HepG2 (cell line): ENCODE measurements around the gene TNFRSF18. TPM values are rescaled to one million over a fixed set of nuclear protein-coding genes. Genes with fewer than 3 reads are reported as not detected.

ENCODE experiments used
- AGO1 ChIP-seq: fragments of 200-400 bp; formaldehyde crosslinking; IDR thresholded peaks from 2 replicates; pipeline ENCODE4 v1.6.1; 2017; ENCODE audit warnings: mild to moderate bottlenecking, low read depth, low read length, moderate library complexity; ENCODE audit not compliant: poor library complexity, severe bottlenecking
- ARNT2 ChIP-seq: sonication (generic); formaldehyde crosslinking; IDR thresholded peaks from 2 replicates; pipeline ENCODE4 v1.8.0; 2022; ENCODE audit warnings: mild to moderate bottlenecking, low read depth, missing genetic modification reagents, moderate library complexity
- HDAC1 ChIP-seq: sonication (generic); formaldehyde crosslinking; IDR thresholded peaks from 2 replicates; pipeline ENCODE4 v1.5.1; 2020; ENCODE audit warnings: mild to moderate bottlenecking, missing genetic modification reagents
- HIVEP1 ChIP-seq: sonication (generic); formaldehyde crosslinking; IDR thresholded peaks from 2 replicates; pipeline ENCODE4 v1.4.0; 2020; ENCODE audit warnings: mild to moderate bottlenecking, missing genetic modification reagents
- HMG20B ChIP-seq: conservative IDR thresholded peaks from 2 replicates; pipeline ENCODE4 v1.6.1; 2016; ENCODE audit warnings: missing genetic modification reagents, missing compliant biosample characterization
- NCOA5 ChIP-seq: sonication (generic); formaldehyde crosslinking; IDR thresholded peaks from 2 replicates; pipeline ENCODE4 v1.4.0; 2020; ENCODE audit warnings: missing genetic modification reagents
- NFE2L1 ChIP-seq: sonication (generic); formaldehyde crosslinking; IDR thresholded peaks from 2 replicates; pipeline ENCODE4 v1.4.0; 2020; ENCODE audit warnings: missing genetic modification reagents, mild to moderate bottlenecking, borderline replicate concordance
- SOX6 ChIP-seq, 2 experiments: fragments of 450-650 bp in 1 of 2; sonication (generic) in 1 of 2; formaldehyde crosslinking in 1 of 2; IDR thresholded peaks; 2 replicates each; pipeline versions ENCODE4 v1.4.0 to v1.6.1; 2017 to 2020; ENCODE audit warnings: antibody characterized with exemption in 1 of 2, mild to moderate bottlenecking in 1 of 2, missing genetic modification reagents in 1 of 2
- TSC22D2 ChIP-seq: sonication (generic); formaldehyde crosslinking; IDR thresholded peaks from 2 replicates; pipeline ENCODE4 v1.5.1; 2020; ENCODE audit warnings: missing genetic modification reagents, mild to moderate bottlenecking, borderline replicate concordance
- ZMYM3 ChIP-seq: sonication (generic); formaldehyde crosslinking; IDR thresholded peaks from 2 replicates; pipeline ENCODE4 v1.5.1; 2020; ENCODE audit warnings: mild to moderate bottlenecking, missing genetic modification reagents
- ZNF253 ChIP-seq: sonication (generic); formaldehyde crosslinking; IDR thresholded peaks from 2 replicates; pipeline ENCODE4 v1.8.0; 2022; ENCODE audit warnings: mild to moderate bottlenecking, missing genetic modification reagents, borderline replicate concordance
- ZNF761 ChIP-seq: sonication (generic); formaldehyde crosslinking; conservative IDR thresholded peaks from 2 replicates; pipeline ENCODE4 v1.4.0; 2020; ENCODE audit warnings: mild to moderate bottlenecking, missing genetic modification reagents
- ZNF850 ChIP-seq: sonication (generic); formaldehyde crosslinking; conservative IDR thresholded peaks from 2 replicates; pipeline ENCODE4 v1.9.0; 2021; ENCODE audit warnings: mild to moderate bottlenecking, missing genetic modification reagents
- ZSCAN20 ChIP-seq: sonication (generic); formaldehyde crosslinking; IDR thresholded peaks from 2 replicates; pipeline ENCODE4 v1.4.0; 2020; ENCODE audit warnings: missing genetic modification reagents, mild to moderate bottlenecking, borderline replicate concordance
- polyA plus RNA-seq, 8 experiments: library from polyadenylated mRNA; depleted of rRNA in 3 of 8; stranded (reverse) in 7 of 8; unstranded in 1 of 8; fragments of >200 nt; fragmentation: Illumina TruSeq in 4 of 8; extraction: Trizol in 4 of 8; gene quantifications; 2 replicates each; pipeline versions ENCODE4 v1.2.1 to v1.2.3, GENCODE V29; 2011 to 2016; ENCODE audit warnings: low read depth in 4 of 8, missing spikeins in 1 of 8, mixed read lengths in 1 of 8; ENCODE audit not compliant: insufficient read depth in 1 of 8
- total RNA-seq, 5 experiments: library from RNA; depleted of rRNA; stranded (reverse); fragments of >200 nt; fragmentation: Illumina TruSeq; extraction: Trizol; gene quantifications; 2 replicates each; pipeline ENCODE4 v1.2.3, GENCODE V29; 2016; ENCODE audit warnings: low read depth in 1 of 5
- TF ChIP-seq, protein P1 (sequence below): IDR thresholded peaks from 2 replicates; pipeline ENCODE4 v1.6.1; 2018; ENCODE audit warnings: missing genetic modification reagents
- TF ChIP-seq, protein P2 (sequence below): IDR thresholded peaks from 2 replicates; pipeline ENCODE4 v1.6.1; 2016; ENCODE audit warnings: missing compliant biosample characterization, missing genetic modification reagents, borderline replicate concordance
- TF ChIP-seq, protein P3 (sequence below): sonication (generic); formaldehyde crosslinking; IDR thresholded peaks from 2 replicates; pipeline ENCODE4 v1.8.1; 2023; ENCODE audit warnings: mild to moderate bottlenecking, moderate library complexity, missing genetic modification reagents
- TF ChIP-seq, protein P4 (sequence below): sonication (generic); formaldehyde crosslinking; IDR thresholded peaks from 2 replicates; pipeline ENCODE4 v1.8.1; 2023; ENCODE audit warnings: mild to moderate bottlenecking, missing genetic modification reagents, borderline replicate concordance

Gene TNFRSF18
- total and polyA plus RNA-seq, 2 of the 13 experiments (the other 11 are each of a cell fraction or from before 2014, with no cell fraction given): not detected

DNA sequence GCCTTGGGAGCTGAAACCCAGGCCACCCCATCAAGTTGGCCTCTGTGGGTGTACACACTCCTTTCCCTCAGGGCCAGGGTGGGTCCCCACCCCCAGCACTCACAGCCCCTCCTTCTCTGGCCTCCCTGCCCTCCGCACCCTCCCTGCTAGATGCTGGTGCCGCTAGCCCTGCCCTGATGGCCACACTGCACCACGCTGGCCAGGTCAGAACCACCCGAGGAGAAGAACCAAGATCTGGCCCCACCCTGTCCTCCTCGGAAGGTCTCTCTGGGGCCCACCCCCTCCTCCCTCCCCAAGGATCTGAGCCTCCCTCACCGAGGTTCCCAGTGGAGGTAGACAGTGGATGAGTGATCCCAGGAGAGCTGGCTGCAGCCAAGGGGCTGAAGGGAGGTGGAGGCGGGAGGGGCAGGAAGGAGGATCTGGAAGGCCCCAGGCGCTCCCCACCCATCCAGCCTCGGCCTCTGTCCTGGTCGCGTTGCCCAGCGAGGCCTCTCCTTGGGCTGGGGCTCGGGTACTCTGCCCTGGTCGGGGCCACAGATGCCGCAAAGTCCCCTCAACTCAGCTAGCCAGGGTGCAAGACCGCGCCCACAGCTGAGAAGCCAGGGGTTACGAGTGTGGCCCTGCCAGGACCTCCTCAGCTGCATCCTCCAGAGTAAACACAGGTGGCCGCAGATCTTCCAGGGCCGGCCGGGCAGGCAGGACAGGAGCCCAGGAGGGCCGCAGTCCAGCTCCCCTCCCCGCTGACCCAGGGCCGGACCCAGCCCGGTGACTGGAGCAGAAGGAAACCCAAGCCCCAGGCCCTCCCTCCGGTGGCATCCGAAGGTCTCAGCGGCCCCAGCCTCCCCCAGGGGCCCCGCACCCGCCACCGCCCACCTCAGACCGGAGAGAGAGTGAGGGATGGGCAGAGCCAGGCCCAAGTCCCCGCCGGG, 30.8 kb upstream of the TNFRSF18 start (continued):
- TF ChIP-seq, protein P1, sequence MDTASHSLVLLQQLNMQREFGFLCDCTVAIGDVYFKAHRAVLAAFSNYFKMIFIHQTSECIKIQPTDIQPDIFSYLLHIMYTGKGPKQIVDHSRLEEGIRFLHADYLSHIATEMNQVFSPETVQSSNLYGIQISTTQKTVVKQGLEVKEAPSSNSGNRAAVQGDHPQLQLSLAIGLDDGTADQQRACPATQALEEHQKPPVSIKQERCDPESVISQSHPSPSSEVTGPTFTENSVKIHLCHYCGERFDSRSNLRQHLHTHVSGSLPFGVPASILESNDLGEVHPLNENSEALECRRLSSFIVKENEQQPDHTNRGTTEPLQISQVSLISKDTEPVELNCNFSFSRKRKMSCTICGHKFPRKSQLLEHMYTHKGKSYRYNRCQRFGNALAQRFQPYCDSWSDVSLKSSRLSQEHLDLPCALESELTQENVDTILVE (CRISPR knock-in tag): no peak
- TF ChIP-seq NFE2L1 (CRISPR knock-in tag): no peak
- peak; percentile 15; the same call in 1 of the 2 replicates for TF ChIP-seq TSC22D2
- TF ChIP-seq HIVEP1 (CRISPR knock-in tag): no peak
- 0 out of 2 replicates have a peak, but pooled peaks have one; percentile 15 for TF ChIP-seq ARNT2 (CRISPR knock-in tag)
- peak; percentile 43; the same call in 1 of the 2 replicates for TF ChIP-seq HDAC1 (CRISPR knock-in tag)
- TF ChIP-seq, protein P2, sequence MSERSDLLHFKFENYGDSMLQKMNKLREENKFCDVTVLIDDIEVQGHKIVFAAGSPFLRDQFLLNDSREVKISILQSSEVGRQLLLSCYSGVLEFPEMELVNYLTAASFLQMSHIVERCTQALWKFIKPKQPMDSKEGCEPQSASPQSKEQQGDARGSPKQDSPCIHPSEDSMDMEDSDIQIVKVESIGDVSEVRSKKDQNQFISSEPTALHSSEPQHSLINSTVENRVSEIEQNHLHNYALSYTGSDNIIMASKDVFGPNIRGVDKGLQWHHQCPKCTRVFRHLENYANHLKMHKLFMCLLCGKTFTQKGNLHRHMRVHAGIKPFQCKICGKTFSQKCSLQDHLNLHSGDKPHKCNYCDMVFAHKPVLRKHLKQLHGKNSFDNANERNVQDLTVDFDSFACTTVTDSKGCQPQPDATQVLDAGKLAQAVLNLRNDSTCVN (CRISPR knock-in tag): no peak
- TF ChIP-seq NCOA5 (CRISPR knock-in tag): no peak
- no peak for TF ChIP-seq ZNF850
- TF ChIP-seq, protein P3, sequence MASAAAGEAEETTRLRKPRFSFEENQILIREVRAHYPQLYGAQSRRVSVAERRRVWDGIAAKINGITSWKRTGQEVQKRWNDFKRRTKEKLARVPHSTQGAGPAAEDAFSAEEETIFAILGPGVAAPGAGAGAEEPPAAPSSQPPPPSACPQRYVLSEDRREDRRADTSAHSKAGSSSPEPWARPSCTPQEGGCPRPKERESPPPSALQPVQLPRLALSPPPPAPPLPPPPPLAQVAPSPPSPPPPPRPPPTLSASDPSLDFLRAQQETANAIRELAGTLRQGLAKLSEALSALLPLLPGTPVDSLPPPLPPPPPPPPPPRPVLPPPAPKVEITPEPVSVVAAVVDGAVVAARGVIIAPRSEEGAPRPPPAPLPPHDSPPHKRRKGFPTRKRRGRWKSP (CRISPR knock-in tag): no peak
- TF ChIP-seq AGO1: no peak
- TF ChIP-seq ZNF761: no peak
- TF ChIP-seq ZMYM3 (CRISPR knock-in tag): no peak
- peak; percentile 61; the same call in 1 of the 2 replicates for TF ChIP-seq ZNF253
- TF ChIP-seq, protein P4, sequence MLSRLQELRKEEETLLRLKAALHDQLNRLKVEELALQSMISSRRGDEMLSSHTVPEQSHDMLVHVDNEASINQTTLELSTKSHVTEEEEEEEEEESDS: no peak
- TF ChIP-seq SOX6 (IDR thresholded peaks at IDR 0.05): no peak
- TF ChIP-seq SOX6 (CRISPR knock-in tag; IDR thresholded peaks at IDR 0.05): no peak
- TF ChIP-seq HMG20B (CRISPR knock-in tag): no peak
- no peak for TF ChIP-seq ZSCAN20 (CRISPR knock-in tag)
